SU-DHL-6 (cell line): ENCODE measurements around the gene FOLR1.

ENCODE experiments used
- H2AFZ ChIP-seq: fragments of 200-600 bp; sonication (generic); 2 replicates; pipeline ENCODE4 v1.6.1; 2014; ENCODE audit warnings: low read depth, mild to moderate bottlenecking, moderate library complexity, mixed read lengths, antibody characterized with exemption, low read length; ENCODE audit not compliant: severe bottlenecking
- H3F3A ChIP-seq: fragments of 200-600 bp; shearing (Covaris generic); 2 replicates; pipeline ENCODE4 v1.6.0; 2016; ENCODE audit warnings: antibody characterized with exemption, mild to moderate bottlenecking; ENCODE audit not compliant: insufficient read depth
- H3K27ac ChIP-seq: fragments of 200-600 bp; sonication (generic); 2 replicates; pipeline ENCODE4 v1.5.1; 2016; ENCODE audit warnings: low read depth, mild to moderate bottlenecking, low read length, moderate library complexity, mixed read lengths
- H3K27me3 ChIP-seq: fragments of 200-600 bp; sonication (generic), shearing (Covaris generic); 2 replicates; pipeline ENCODE4 v1.6.0; 2014; ENCODE audit warnings: mild to moderate bottlenecking, low read length
- H3K36me3 ChIP-seq: fragments of 200-600 bp; sonication (generic); 2 replicates; pipeline ENCODE4 v1.6.1; 2014; ENCODE audit warnings: mild to moderate bottlenecking, low read length, mixed read lengths
- H3K4me2 ChIP-seq: fragments of 300-600, 200-600 bp; shearing (Covaris generic), sonication (generic); 2 replicates; pipeline ENCODE4 v1.6.0; 2014; ENCODE audit warnings: low read length, low read depth, mild to moderate bottlenecking; ENCODE audit not compliant: poor library complexity, severe bottlenecking
- H3K4me3 ChIP-seq: fragments of 200-600 bp; sonication (generic); 2 replicates; pipeline ENCODE4 v1.5.1; 2014; ENCODE audit warnings: antibody characterized with exemption, low read length, mild to moderate bottlenecking, mixed read lengths; ENCODE audit not compliant: insufficient read depth, poor library complexity, severe bottlenecking
- H3K79me2 ChIP-seq: fragments of 200-600 bp; sonication (generic); 2 replicates; pipeline ENCODE4 v1.6.1; 2014; ENCODE audit warnings: mild to moderate bottlenecking, low read length, moderate library complexity; ENCODE audit not compliant: insufficient read depth
- H3K9ac ChIP-seq: fragments of 200-600 bp; sonication (generic); 2 replicates; pipeline ENCODE4 v1.7.0; 2014; ENCODE audit warnings: mild to moderate bottlenecking, low read length
- H3K9me2 ChIP-seq: fragments of 200-600 bp; sonication (generic); replicated peaks from 2 replicates; pipeline ENCODE4 v1.6.1; 2014; ENCODE audit warnings: low read length; ENCODE audit not compliant: insufficient read depth
- H3K9me3 ChIP-seq: fragments of 200-600 bp; sonication (generic); 2 replicates; pipeline ENCODE4 v1.6.1; 2014; ENCODE audit warnings: low read length, mixed read lengths; ENCODE audit not compliant: insufficient read depth
- H4K20me1 ChIP-seq: fragments of 200-600 bp; sonication (generic); 2 replicates; pipeline ENCODE4 v1.6.1; 2014; ENCODE audit warnings: low read depth, mild to moderate bottlenecking, antibody characterized with exemption, low read length, moderate library complexity, mixed read lengths
- CTCF ChIP-seq: fragments of 200-600 bp; sonication (generic); IDR thresholded peaks from one replicate; pipeline ENCODE4 v1.5.1; 2017; ENCODE audit warnings: antibody characterized with exemption, mild to moderate bottlenecking, low read length, moderate library complexity; ENCODE audit not compliant: insufficient read depth, poor library complexity, severe bottlenecking
- EZH2phosphoT487 ChIP-seq: fragments of 200-600 bp; sonication (generic), shearing (Covaris generic); conservative IDR thresholded peaks from 2 replicates; pipeline ENCODE4 v1.6.1; 2018; ENCODE audit warnings: mild to moderate bottlenecking, antibody characterized with exemption, low read length, moderate library complexity, mixed read lengths

Gene FOLR1

GRCh38 chr11:72232260-72233055 is 40.5 kb downstream of the FOLR1 start:
- H3K4me3 ChIP-seq = no peak overlapping the region
- H3F3A ChIP-seq = peaks cover 6% of the 10 kb centered on the region
- no peaks in the 10 kb centered on the region for H3K36me3 ChIP-seq
- TF ChIP-seq CTCF = no peak
- no peak for TF ChIP-seq EZH2phosphoT487
- no peaks in the 10 kb centered on the region for H3K9me2 ChIP-seq
- no peaks in the 10 kb centered on the region for H3K79me2 ChIP-seq
- H3K27me3 ChIP-seq = no peaks in the 10 kb centered on the region
- H3K4me2 ChIP-seq = no peak overlapping the region
- H4K20me1 ChIP-seq = no peaks in the 10 kb centered on the region
- H3K9me3 ChIP-seq = no peaks in the 10 kb centered on the region
- no peak overlapping the region for H3K9ac ChIP-seq
- H2AFZ ChIP-seq = no peak overlapping the region
- no peak overlapping the region for H3K27ac ChIP-seq

- no peak overlapping the region for H3K4me2 ChIP-seq
- no peak overlapping the region for H2AFZ ChIP-seq
- H3K9me2 ChIP-seq = no peaks in the 10 kb centered on the region
- H3K27ac ChIP-seq = no peak overlapping the region
- TF ChIP-seq EZH2phosphoT487 (no peak), CTCF (no peak)
- peaks cover 6% of the 10 kb centered on the region for H3F3A ChIP-seq
- no peaks in the 10 kb centered on the region for H4K20me1 ChIP-seq
- H3K9me3 ChIP-seq = no peaks in the 10 kb centered on the region
- no peak overlapping the region for H3K4me3 ChIP-seq
- H3K27me3 ChIP-seq = no peaks in the 10 kb centered on the region
- H3K9ac ChIP-seq = no peak overlapping the region
- no peaks in the 10 kb centered on the region for H3K79me2 ChIP-seq
- H3K36me3 ChIP-seq = no peaks in the 10 kb centered on the region; the same call in 1 of the 2 replicates
These were observed 41.3 kb downstream of the FOLR1 start for GRCh38 chr11:72233056-72233772.

- Histone ChIP-seq H3K9me2 (no peaks in the 10 kb centered on the region), H3F3A (peaks cover 6% of the 10 kb centered on the region), H2AFZ (no peak overlapping the region), H3K9ac (no peak overlapping the region), H3K4me2 (no peak overlapping the region), H3K79me2 (no peaks in the 10 kb centered on the region), H3K27me3 (no peaks in the 10 kb centered on the region), H3K27ac (no peak overlapping the region), H4K20me1 (no peaks in the 10 kb centered on the region), H3K4me3 (no peak overlapping the region), H3K36me3 (peaks cover 4% of the 10 kb centered on the region; the same call in 1 of the 2 replicates), H3K9me3 (no peaks in the 10 kb centered on the region)
- no peak for TF ChIP-seq EZH2phosphoT487
- TF ChIP-seq CTCF = no peak
These were observed 42.0 kb downstream of the FOLR1 start for GRCh38 chr11:72233773-72234513.
